Uterus (tissue), 2 donors: Measurements from ENCODE around the gene ARFGEF2.

Experiments used
- CTCF ChIP-seq, 4 experiments: fragments of 200-600 bp in 2 of 4; fragments of 450-650 bp in 2 of 4; sonication (generic) in 2 of 4; IDR thresholded peaks; one replicate each; pipeline ENCODE4 v1.5.1; 2016 to 2019; ENCODE audit warnings: antibody characterized with exemption in 4 of 4, mild to moderate bottlenecking in 2 of 4, moderate library complexity in 1 of 4
- POLR2A ChIP-seq, 2 donors: fragments of 450-650 bp; IDR thresholded peaks; one replicate each; pipeline ENCODE4 v1.6.1; 2016; ENCODE audit warnings: antibody characterized with exemption in 2 of 2, mild to moderate bottlenecking in 1 of 2, moderate library complexity in 1 of 2

- TF ChIP-seq POLR2A (IDR thresholded peaks at IDR 0.05) (no peak), CTCF (IDR thresholded peaks at IDR 0.05) (no peak)
Observed at GRCh38 chr20:48924756-48925109, 3.2 kb downstream of the ARFGEF2 start.
